Measurements from ENCODE around the gene TSPAN18.

DNA sequence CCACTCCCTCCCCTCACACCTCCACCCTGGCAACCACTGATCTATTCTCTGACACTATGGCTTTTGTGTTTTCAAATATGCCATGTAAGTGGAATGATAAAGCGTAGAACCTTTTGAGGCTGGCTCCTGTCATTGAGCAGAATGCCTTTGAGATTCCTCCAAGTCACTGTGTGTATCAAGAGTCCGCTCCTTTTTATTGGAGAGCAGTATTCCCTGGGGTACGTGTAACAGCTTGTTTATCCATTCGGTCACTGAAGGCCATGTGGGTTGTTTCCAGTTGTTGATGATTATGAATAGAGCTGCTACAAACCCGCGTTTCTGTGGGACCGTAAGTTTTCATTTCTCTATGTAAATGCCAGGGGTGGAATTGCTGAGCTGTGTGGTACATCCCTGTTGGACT lies 213.6 kb downstream of the TSPAN18 start:
- TF ChIP-seq, protein P1, sequence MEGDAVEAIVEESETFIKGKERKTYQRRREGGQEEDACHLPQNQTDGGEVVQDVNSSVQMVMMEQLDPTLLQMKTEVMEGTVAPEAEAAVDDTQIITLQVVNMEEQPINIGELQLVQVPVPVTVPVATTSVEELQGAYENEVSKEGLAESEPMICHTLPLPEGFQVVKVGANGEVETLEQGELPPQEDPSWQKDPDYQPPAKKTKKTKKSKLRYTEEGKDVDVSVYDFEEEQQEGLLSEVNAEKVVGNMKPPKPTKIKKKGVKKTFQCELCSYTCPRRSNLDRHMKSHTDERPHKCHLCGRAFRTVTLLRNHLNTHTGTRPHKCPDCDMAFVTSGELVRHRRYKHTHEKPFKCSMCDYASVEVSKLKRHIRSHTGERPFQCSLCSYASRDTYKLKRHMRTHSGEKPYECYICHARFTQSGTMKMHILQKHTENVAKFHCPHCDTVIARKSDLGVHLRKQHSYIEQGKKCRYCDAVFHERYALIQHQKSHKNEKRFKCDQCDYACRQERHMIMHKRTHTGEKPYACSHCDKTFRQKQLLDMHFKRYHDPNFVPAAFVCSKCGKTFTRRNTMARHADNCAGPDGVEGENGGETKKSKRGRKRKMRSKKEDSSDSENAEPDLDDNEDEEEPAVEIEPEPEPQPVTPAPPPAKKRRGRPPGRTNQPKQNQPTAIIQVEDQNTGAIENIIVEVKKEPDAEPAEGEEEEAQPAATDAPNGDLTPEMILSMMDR (IDR thresholded peaks at IDR 0.05; ENCODE audit: low read length), result no peak
- TF ChIP-seq EZH2 (optimal IDR thresholded peaks at IDR 0.05; ENCODE audit: low read depth, low read length), result no peak
